GM18511 (cell line): Measurements from ENCODE around the gene ATRNL1.

ENCODE experiments used
- ATAC-seq: cut with Tn5 transposase; IDR thresholded peaks from one replicate; pipeline ENCODE4 v1.9.1; 2021; ENCODE audit warnings: mild to moderate bottlenecking, moderate library complexity; ENCODE audit not compliant: unreplicated experiment

The ATRNL1 gene

GRCh38 chr10:115593060-115593459 is 499.9 kb downstream of the ATRNL1 start:
- no peak for ATAC-seq

GRCh38 chr10:115604627-115605026 is 511.5 kb downstream of the ATRNL1 start:
- ATAC-seq: no peak

DNA sequence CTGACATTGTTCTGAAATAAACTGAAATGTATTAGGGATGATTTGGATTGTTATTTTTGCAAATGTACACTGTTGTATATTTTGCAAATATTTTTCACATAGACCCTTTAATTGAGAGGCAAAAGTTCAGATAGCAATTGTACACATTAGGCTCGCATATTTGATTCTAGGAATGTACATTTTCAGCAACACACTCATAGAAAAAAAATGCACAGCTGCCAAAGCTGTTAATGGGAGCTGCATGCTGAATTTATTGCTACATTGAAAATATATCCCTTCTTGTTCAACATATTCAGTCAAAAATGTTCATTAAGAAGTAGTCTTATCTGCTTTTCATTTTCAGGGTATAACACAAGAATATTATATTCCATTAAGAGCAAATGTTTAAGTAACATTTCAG is 512.9 kb downstream of the ATRNL1 start:
- ATAC-seq: no peak

- ATAC-seq: no peak
These were observed 513.6 kb downstream of the ATRNL1 start for GRCh38 chr10:115606741-115607140.

- no peak for ATAC-seq
These were observed 531.3 kb downstream of the ATRNL1 start for GRCh38 chr10:115624448-115624847.

DNA sequence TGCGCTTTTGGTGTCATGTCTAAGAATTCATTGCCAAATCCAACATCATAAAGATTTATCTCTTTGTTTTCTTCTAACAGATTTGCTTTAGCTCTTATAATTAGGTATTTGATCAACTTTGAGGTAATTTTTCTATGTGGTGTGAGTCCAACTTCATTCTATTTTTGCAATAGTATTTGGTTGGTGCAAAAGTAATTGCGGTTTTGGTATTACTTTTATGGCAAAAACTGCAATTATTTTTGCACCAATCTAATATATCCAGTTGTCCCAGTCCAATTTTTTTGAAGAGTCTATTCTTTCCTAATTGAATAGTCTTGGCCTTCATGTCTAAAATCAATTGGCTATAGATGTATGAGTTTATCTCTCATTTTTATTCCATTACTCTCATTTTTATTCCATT is 535.5 kb downstream of the ATRNL1 start:
- no peak for ATAC-seq

DNA sequence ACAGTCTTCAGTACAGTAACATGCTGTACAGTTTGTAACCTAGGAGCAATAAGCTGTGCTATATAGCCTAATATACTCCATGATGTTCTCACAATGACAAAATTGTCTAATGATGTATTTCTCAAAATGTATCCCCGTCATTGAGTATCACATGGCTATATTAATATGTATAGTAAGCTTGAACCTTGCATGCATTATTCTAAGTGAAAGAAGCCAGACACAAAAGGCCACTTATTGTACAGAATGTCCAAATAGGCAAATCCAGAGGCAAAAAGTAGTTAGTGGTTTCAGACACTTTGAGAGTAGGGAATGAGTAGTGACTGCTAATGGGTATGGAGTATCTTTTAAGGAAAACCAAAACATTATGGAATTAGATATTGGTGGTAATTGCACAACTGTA is 545.1 kb downstream of the ATRNL1 start:
- no peak for ATAC-seq

- ATAC-seq: no peak
These were observed 556.1 kb downstream of the ATRNL1 start for GRCh38 chr10:115649217-115649616.

DNA sequence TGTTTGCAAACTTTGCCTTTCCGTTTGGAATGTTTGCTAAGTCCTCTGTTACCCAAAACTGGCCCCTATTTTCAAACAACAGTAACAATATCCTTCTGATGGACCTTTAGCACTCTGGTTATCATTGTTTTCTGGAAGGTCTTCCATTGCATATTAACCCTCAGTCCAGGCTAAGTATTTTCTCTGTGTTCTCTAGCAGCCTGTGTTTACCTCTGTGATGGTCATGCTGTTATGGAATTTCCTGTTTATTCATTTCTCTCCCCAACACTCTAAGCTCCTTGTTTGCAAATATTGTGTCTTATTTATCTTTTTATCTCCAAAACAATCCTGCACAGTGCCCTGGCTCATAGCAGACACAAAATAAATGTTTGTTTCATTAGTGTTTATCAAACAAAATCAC is 560.3 kb downstream of the ATRNL1 start:
- ATAC-seq: no peak

GRCh38 chr10:115654961-115655360 is 561.8 kb downstream of the ATRNL1 start:
- ATAC-seq: no peak

- ATAC-seq: no peak
These were observed 564.1 kb downstream of the ATRNL1 start for GRCh38 chr10:115657161-115657860.

DNA sequence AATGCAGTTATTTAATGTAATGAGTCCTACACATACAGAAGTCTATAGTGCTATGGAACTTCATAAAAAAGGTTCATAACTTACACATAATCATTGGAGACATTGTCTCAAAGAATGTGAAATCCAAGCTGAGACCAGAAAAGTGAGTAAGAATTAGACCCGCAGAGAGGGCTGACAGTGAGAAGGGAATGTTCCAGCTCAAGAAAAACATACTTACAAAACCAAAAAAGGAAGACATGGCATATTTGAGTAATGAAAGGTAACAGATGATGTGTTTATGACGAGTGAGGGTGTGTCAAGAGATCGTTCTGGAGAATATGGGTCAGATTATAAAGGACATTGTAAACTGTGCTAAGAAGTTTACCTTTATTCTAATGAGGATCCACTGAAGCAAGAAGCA is 566.5 kb downstream of the ATRNL1 start:
- no peak for ATAC-seq

DNA sequence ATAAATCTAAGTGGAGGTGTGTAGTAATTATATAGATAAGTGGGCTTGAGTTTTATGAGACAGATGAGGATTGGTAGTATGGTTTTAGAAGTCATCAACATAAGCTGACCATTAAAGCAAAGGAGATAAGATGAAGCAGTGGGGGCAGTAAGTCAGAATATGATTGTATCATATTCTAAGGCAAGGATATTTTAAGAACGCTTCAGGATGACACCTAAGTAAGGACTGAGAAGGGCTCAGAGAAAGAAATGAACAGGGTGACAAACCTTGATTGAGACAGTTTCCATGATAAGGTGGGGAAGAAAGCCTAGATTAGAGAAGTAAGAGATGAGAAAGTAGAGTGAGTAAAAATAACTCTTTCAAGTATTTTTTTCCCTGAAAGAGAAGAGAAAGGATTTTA is 567.2 kb downstream of the ATRNL1 start:
- ATAC-seq: no peak

- no peak for ATAC-seq
These were observed 569.3 kb downstream of the ATRNL1 start for GRCh38 chr10:115662422-115662821.

GRCh38 chr10:115665549-115665948 is 572.4 kb downstream of the ATRNL1 start:
- no peak for ATAC-seq

DNA sequence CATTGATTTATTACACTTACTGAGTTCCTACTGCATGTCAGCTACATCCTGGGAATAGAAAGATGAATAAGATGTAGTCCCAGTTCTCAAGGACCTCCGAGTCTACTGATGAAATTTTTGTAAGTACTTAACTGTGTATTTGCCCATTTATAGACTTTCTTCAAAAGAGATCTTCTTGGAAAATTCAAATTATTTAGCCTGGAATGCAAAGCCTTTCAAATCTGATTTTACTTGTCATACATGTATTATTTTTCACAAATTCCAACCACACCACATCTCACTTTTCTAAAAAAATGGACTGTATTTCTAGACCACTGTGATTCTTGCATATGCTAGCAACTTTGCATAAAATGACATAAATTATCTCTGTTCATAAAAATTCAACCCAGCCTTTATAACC is 581.3 kb downstream of the ATRNL1 start:
- no peak for ATAC-seq

GRCh38 chr10:115696747-115697146 is 603.6 kb downstream of the ATRNL1 start:
- ATAC-seq: no peak

- ATAC-seq: no peak
These were observed 612.9 kb downstream of the ATRNL1 start for GRCh38 chr10:115706026-115706425.

DNA sequence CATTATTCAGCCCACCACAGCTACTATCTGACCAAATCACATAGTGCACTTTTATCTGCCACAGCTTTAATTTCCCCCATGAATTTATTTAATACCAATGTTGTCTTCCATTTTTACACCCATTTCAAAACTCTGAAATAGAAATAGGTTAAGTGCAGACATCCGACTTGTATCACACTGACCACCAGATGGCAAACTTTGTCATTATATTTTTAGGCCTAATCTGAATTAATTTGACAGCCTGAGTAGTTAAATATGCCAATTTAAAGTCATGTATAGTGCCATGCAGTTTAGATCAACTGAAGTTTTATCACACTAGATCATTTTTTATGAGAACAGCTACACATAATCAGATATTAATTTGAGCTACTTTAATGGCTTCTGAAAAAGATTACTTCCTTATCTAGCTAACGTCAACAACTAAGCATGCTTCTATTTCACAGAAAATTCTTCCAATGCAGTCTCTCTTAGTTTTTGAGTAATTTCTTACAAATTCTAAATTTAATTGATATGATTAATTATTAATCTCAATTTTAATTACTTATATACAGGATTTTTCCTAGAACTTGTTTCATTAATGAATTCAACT is 613.4 kb downstream of the ATRNL1 start:
- no peak for ATAC-seq

GRCh38 chr10:115710136-115710535 is 617.0 kb downstream of the ATRNL1 start:
- no peak for ATAC-seq

DNA sequence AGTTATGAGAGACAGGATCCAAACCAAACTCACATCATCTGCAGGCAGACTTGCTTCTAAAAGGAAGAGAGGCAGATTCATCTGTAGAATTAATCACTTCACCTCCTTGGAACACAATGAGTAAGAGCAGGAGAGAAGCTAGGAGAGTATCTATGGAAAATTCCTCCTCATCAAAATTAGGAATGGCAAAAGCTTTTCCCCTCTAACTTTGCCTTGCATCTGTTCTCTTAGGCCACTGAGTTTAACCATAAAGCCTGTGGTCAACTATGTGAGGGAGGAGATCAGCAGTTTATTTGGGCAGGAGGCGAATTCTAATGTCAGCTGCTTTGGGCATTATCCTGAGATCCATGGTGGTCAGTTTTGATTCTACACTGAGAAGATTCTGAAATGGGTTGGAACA is 618.1 kb downstream of the ATRNL1 start:
- ATAC-seq: no peak

DNA sequence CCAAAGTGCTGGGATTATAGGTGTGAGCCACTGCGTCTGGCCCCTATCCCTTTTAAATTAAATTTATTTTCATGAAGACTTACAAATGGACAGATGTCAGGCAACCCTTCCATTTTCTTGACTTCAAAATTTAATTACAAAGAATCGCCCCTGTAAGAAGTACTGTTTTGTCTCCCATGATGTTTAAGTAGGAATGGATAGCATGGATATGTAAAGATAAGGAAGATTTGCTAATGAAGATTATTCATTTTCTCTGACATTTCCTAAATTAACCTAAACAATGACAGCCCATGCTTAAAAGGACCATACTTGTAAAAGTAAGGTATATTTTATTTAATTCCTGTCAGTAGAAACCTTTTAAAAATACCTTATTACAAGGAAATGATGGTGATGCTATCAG is 627.0 kb downstream of the ATRNL1 start:
- ATAC-seq: no peak

GRCh38 chr10:115727129-115727528 is 634.0 kb downstream of the ATRNL1 start:
- ATAC-seq: no peak
